Putamen (tissue), 1 donor: ENCODE measurements around the gene EPHA2.
A peak's percentile ranks its signal among the peaks of the same experiment; 100 is the strongest.
"Not testable (repeated sequence)": the region's sequence is repeated elsewhere in the genome, so short reads cannot be mapped to it uniquely, and the experiment has no call there.

Experiments used
- DNase-seq: peaks from one replicate; pipeline ENCODE4 v3.0.0-alpha.2; 2016; ENCODE audit warnings: low spot score

Gene EPHA2

GRCh38 chr1:16183765-16184556 is 28.1 kb upstream of the EPHA2 start:
- DNase-seq, result no peak

- no peak for DNase-seq
These were observed 27.3 kb upstream of the EPHA2 start for GRCh38 chr1:16183179-16183578.

DNA sequence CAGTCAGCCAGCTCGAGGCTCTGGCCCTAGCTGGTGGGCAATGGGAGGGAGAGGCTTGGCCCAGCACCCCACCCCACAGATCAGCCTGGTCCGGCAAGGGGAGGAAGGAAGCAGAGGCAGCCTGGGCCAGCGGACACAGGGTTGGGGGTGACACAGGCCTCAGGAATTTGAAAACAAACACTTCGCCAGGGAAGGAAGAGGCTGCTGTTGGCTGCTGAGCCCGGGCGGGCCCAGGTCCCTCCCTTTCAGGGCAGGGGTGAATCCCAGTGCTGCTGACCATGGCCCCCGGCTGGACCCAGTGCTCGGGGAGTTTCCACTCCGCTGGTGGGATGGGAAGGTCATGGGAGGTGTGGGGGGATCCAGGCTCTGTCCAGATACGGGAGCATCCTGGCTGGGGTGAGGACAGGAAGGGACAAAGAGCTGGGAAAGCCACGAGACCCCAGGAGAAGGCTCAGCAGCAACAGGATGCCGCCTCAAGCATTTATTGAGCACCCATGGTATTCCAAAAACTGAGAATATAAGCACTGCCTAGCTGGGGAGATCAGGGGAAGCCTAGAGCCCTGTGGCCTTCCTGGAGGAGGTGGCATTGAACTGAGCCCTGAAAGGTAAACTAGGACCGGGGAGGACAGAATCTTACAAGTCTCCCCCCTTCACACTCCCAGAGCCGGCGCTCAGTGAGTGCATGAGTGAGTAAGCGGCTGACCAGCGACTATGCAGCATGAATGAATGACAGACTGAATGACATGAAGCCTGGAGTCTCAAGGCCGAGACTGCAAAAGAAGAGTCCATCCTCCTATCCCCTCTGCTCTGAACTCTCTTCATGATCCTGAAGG is 26.2 kb upstream of the EPHA2 start:
- no peak for DNase-seq

GRCh38 chr1:16180291-16180824 is 24.5 kb upstream of the EPHA2 start:
- DNase-seq, result no peak

- DNase-seq, result no peak
These were observed 23.0 kb upstream of the EPHA2 start for GRCh38 chr1:16178596-16179497.

DNA sequence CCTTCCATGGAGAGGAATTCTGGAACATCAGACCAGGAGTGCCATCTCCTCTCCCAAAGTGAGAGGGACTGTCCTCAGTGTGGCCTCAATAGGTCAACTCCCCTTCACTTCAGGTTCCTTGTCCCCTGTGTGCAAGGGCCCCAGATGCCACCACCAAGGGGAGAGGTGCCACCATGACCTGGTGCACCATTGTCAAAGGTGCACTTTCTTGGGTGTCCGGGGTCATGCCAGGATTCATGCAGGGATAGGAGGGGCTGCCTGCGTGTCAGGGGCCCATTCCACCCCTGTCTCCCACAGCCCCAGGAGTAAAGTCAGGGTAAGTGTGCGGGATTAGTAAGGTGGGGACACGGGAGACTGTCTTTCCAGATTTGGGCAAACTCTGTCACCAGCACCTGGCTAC is 21.4 kb upstream of the EPHA2 start:
- no peak for DNase-seq

GRCh38 chr1:16176653-16177052 is 20.8 kb upstream of the EPHA2 start:
- no peak for DNase-seq

DNA sequence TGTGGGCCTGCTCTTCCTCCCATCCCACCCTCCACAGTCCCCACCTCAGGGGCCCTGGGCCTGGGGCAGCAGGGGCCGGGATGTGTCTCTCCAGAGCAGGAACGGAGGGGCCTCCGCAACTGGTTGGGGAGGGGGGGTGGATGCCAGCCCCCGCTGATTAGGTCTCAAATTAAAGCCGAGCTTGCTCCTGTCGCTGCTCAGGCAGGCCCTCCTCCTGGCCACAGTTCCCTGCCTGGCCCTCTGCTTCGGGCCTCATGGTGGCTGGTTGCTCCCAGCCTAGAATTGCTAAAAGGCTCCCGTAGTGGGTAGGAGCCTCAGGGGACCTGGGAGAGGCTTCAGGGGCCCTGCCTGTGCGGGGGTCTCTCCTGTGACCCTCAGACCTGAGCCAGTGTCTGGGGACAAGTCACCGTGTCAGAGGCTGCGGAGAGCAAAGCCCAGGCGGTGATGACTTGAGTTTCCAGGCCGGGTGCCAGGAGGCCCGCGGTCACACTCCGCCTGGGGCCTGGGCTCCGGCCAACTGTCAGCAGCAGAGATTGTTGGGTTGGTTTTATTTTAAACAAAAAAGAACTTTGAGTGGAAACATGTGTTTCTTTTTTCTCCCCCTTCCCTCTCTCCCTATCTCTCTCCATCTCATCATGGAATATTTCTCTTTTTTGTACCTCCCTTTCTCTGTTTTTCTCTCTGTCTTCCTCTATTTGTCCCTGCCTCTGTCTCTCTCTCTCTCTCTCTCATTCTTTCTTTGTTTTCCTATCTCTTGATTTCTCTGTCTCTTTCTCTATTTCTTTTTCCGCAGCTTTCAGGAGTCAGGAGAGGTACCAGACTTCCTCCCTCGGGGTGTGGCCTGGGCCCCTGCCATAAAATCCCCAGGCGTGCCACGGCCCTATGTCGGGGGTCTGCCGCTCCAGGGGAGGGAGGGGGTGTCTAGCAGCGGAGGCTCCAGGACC is 20.0 kb upstream of the EPHA2 start:
- DNase-seq, result peak; percentile 71

DNA sequence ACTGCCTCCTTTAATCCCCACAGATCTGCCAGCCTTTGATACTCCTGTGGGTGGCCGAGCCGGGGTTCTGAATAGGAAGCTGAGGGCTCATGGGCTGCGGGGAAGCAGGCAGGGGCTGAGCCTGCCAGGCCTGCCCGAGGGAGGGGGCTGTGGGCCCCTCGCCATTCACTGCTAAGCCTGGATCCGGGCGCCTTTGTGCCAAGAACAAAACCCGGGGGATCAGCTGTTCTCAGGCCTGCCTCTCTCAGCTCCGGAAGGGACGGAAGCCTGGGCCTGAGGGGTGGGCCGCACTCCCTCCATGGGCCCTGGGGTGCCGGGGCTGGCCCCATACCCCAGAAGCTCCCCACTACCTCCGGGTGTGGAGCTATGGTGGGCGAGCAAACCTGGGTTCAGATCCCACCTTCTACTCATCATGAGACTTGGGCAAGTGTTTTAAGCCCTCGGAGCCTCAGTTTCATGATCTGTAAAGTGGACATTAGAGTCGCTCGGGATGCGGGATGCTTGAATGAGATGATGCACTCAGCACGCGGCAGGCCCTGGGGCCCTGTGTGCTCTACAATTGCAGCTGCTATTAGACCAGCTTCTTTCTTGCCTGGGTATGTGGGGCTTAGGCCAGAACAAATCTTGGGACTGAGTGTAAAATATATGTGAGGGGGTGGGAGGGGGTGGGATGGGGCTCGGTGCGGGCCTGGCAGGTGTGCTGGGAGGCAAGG is 19.2 kb upstream of the EPHA2 start:
- no peak for DNase-seq

DNA sequence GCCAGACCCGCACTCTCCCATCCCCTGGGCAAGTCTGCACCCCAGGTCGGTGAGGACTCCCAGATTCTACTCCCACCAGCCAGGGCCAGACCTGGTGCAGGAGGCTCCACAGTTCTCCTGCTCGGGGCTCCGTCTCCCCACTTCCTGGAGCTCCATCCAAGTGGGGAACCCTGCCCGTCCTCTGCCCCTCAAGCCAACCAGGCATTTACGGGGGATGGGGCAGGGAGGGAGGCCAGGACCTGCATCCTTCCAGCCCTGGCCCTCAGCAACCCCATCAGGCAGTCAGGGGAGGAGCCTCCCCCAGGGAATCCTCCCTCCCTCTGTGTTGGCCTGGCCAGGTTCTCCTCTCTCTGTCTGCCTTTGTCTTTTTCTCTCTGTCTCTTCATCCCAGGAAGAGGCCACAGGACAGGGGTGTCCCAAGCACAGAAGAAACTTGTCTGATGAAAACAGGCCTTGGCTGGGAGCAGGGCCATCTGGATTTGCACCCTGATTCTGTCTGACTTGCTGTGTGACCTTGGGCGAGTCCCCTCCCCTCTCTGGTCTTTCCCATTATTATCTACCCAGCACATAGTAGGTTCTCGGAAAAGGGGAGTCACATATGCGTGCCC is 18.5 kb upstream of the EPHA2 start:
- DNase-seq, result no peak

DNA sequence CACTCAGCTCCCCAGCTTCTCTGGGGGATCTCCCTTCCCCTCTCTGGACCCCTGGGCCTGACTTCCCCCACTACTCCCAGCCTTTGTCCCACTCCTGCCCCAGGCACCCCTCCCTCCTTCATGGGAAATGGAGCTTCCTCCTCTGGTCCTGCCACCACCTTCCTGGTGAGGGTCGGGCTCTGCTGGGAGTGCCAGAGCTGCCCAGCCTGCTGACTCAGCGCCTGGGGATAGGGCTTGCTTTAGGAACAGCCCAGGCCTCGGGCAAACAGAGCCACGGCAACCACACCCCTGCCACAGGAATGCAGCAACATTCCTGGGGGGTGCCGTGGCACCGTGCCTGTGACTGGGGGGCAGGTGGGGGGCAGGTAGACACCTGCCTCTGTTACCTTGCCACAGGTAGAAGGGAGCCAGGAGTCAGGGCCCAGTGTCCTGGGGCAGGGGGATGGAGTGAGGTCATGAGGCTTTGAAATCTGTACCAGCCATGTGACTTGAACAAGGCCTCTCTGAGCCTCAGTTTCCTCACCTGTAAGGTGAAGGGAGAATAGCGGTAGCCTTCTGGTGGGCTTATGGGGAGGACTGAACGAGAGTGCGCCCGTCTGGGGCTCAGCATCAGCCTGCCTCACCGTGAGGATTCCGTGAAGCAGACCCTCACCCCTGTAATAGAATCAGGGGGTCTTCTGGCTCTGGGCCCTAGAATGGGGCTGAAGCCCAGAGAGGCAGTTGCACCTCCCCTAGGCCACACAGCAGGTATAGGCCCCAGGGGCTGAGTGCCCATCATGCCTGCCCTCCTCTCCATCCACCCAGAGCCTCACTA is 17.8 kb upstream of the EPHA2 start:
- no peak for DNase-seq

DNA sequence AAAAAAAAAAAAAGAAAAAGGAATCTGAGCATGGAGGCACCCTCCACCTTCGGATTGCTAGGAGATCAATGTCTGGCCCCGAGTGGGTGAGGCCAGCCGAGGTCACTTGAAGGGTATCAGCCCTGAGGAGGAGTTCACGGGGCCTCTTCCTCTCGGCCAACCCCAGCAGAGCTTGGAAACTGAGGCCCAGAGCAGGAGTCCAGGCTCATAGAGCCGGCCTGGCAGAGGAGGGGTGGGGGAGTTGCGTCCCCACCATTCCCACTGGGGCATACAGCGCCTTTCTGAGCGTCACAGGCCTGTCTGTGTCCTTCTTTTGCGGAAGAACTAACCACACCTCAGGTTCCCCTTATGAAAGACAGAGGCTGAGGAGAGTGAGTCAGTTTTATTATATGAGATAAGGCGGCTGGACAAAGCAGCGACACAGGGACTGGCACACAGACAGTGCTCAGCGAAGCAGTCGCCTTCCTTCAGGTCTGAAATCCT is 17.1 kb upstream of the EPHA2 start:
- DNase-seq, result no peak

DNA sequence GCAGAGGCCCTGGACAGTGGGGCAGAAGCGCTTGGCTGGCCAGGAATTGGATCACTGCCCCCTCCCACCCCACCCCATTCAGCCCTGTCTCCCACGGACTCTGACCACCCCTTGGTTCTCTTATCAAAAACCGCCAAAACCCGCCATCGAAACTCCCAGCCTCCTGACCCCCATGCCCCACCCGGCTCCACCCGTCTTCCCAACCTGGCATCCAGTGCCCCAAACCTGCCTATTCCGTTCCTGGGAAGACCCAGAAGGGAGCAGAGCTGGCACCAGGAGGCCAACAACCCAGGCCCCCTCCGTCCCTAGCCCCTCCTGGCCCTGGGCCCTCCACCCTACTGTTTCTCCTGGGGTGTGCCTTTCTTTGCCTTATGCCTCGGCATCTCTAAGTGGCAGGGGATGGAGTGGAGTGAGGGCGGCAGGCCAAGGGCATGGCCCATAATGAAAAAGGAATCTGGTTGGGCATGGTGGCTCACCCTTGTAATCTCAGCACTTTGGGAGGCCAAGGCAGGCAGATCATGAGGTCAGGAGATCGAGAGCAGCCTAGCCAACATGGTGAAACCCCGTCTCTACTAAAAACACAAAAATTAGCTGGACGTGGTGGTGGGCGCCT is 16.5 kb upstream of the EPHA2 start:
- no peak for DNase-seq

- DNase-seq, result no peak
These were observed 15.7 kb upstream of the EPHA2 start for GRCh38 chr1:16171314-16172151.

DNA sequence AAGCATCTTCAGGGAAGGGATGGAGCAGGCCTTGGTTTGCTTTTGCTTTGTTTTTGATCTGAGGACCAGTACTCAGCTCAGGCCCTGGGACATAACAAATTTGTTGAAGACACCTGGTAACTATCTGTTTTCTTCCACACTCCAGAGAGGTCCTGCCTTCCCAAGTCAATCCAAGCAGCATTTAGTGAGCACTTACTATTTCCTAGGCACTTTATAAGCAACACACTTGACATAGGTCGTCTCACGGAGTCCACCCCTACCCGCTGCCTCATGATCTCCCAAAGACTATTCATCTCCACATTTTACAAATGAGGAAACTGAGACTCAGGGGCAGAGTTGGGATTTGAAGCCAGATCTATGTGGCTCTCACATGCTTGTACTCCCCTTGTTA is 14.4 kb upstream of the EPHA2 start:
- DNase-seq, result no peak

DNA sequence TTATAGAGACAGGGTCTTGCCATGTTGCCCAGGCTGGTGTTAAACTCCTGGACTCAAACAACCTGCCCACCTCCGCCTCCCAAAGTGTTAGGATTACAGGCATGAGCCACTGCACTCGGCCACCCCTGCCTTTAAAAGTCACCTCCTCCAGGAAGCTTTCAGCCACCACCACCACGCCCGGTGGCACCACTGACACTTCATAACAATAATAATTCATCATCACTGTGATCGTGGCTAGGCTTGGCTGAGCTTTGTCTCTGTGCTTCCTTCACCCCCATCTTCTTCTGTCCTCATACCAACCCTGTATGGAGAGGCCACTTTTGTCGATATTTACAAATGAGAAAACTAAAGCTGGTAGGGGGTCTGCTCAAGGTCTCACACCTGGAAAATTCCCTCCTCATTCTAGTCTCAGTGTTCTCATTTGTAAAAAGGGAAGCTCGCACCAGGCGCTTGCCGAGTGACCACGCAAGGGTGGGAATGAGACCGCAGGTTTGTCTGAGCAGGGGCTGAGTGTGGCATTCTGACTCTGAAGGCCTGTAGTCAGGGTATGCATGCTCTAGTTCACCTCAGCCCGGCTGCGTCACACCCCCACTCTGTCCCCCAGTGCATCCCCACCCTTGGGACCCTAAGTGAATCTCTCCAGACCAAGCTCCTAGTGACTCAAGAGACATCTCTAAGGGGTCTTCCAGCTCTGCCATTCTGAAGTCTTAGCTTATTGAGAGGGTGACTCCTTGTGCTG is 12.9 kb upstream of the EPHA2 start:
- no peak for DNase-seq

- not testable (repeated sequence) for DNase-seq
These were observed 12.3 kb upstream of the EPHA2 start for GRCh38 chr1:16168144-16168495.
